Measurements from ENCODE around the gene CDCA3. TPM values are rescaled to one million over a fixed set of nuclear protein-coding genes. Genes with fewer than 3 reads are reported as not detected.

Gene CDCA3
- total and polyA plus RNA-seq, 2 of the 13 experiments (the other 11 are each of a cell fraction or from before 2014, with no cell fraction given): 32.7 to 56.5 TPM

- TF ChIP-seq HMGXB3 (CRISPR knock-in tag; IDR thresholded peaks at IDR 0.05; ENCODE audit: borderline replicate concordance) (peak; percentile 72; the same call in 1 of the 2 replicates), ZNF333 (CRISPR knock-in tag; IDR thresholded peaks at IDR 0.05; ENCODE audit: borderline replicate concordance) (no peak), MED8 (CRISPR knock-in tag; IDR thresholded peaks at IDR 0.05; ENCODE audit: insufficient replicate concordance) (peak; percentile 62), ZNF597 (CRISPR knock-in tag; IDR thresholded peaks at IDR 0.05) (no peak), MTA1 (CRISPR knock-in tag; IDR thresholded peaks at IDR 0.05; ENCODE audit: borderline replicate concordance) (0 out of 2 replicates have a peak, but pooled peaks have one; percentile 5), RAD51 (IDR thresholded peaks at IDR 0.05; ENCODE audit: borderline replicate concordance) (no peak), PHF8 (CRISPR knock-in tag; IDR thresholded peaks at IDR 0.05) (peak; percentile 81), ZNF577 (CRISPR knock-in tag; IDR thresholded peaks at IDR 0.05; ENCODE audit: borderline replicate concordance, low read depth) (no peak), ZNF678 (CRISPR knock-in tag; IDR thresholded peaks at IDR 0.05) (no peak; the same call in 1 of the 2 replicates), KAT7 (CRISPR knock-in tag; IDR thresholded peaks at IDR 0.05; ENCODE audit: borderline replicate concordance) (peak; percentile 89; the same call in 1 of the 2 replicates), ZNF7 (CRISPR knock-in tag; IDR thresholded peaks at IDR 0.05) (no peak), TERF1 (CRISPR knock-in tag; IDR thresholded peaks at IDR 0.05) (no peak), THAP8 (CRISPR knock-in tag; IDR thresholded peaks at IDR 0.05; ENCODE audit: borderline replicate concordance) (no peak), ELF1 (CRISPR knock-in tag; IDR thresholded peaks at IDR 0.05) (0 out of 2 replicates have a peak, but pooled peaks have one; percentile 47), ZNF530 (CRISPR knock-in tag; IDR thresholded peaks at IDR 0.05; ENCODE audit: low read depth) (no peak), ATRX (CRISPR knock-in tag; IDR thresholded peaks at IDR 0.05; ENCODE audit: borderline replicate concordance) (no peak), ZNF556 (CRISPR knock-in tag; IDR thresholded peaks at IDR 0.05; ENCODE audit: borderline replicate concordance) (no peak; the same call in 1 of the 2 replicates), HDAC6 (IDR thresholded peaks at IDR 0.05; ENCODE audit: low read depth, low read length) (0 out of 2 replicates have a peak, but pooled peaks have one; percentile 60), ARNT2 (CRISPR knock-in tag; IDR thresholded peaks at IDR 0.05; ENCODE audit: low read depth) (peak; percentile 83)
- TF ChIP-seq, protein P1, sequence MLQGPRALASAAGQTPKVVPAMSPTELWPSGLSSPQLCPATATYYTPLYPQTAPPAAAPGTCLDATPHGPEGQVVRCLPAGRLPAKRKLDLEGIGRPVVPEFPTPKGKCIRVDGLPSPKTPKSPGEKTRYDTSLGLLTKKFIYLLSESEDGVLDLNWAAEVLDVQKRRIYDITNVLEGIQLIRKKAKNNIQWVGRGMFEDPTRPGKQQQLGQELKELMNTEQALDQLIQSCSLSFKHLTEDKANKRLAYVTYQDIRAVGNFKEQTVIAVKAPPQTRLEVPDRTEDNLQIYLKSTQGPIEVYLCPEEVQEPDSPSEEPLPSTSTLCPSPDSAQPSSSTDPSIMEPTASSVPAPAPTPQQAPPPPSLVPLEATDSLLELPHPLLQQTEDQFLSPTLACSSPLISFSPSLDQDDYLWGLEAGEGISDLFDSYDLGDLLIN (CRISPR knock-in tag; IDR thresholded peaks at IDR 0.05; ENCODE audit: borderline replicate concordance): no peak
These were observed 16.5 kb upstream of the CDCA3 start, which contains the start of gene TPI1 (continued) for GRCh38 chr12:6867413-6868210.

Data from HepG2 (cell line).